Suprapubic skin (tissue), 4 donors: ENCODE measurements around the gene TLR7. TPM values are rescaled to one million over a fixed set of nuclear protein-coding genes. Genes with fewer than 3 reads are reported as not detected.

ENCODE experiments used
- DNase-seq, 2 donors: peaks; one replicate each; pipeline ENCODE4 v3.0.0-alpha.2; 2019; ENCODE audit warnings: low spot score in 2 of 2
- H3K27ac ChIP-seq: fragments of 200-600 bp; sonication (generic); one replicate; pipeline ENCODE4 v1.5.1; 2019
- H3K27me3 ChIP-seq: fragments of 200-600 bp; sonication (generic); one replicate; pipeline ENCODE4 v1.5.1; 2019
- H3K36me3 ChIP-seq: fragments of 200-600 bp; sonication (generic); one replicate; pipeline ENCODE4 v1.5.1; 2019
- H3K4me1 ChIP-seq: fragments of 200-600 bp; sonication (generic); one replicate; pipeline ENCODE4 v1.5.1; 2019
- H3K4me3 ChIP-seq: fragments of 200-600 bp; sonication (generic); one replicate; pipeline ENCODE4 v1.5.1; 2019; ENCODE audit warnings: mild to moderate bottlenecking
- H3K9me3 ChIP-seq: fragments of 200-600 bp; sonication (generic); one replicate; pipeline ENCODE4 v1.5.1; 2019
- EP300 ChIP-seq: sonication (generic); formaldehyde crosslinking; IDR thresholded peaks from one replicate; pipeline ENCODE4 v1.6.1; 2017; ENCODE audit warnings: antibody characterized with exemption
- POLR2A ChIP-seq, 2 donors: fragments of 450-650 bp; IDR thresholded peaks; one replicate each; pipeline ENCODE4 v1.6.1; 2017; ENCODE audit warnings: antibody characterized with exemption in 2 of 2, mild to moderate bottlenecking in 2 of 2, moderate library complexity in 2 of 2
- POLR2AphosphoS5 ChIP-seq, 3 donors: sonication (generic); formaldehyde crosslinking; IDR thresholded peaks; one replicate each; pipeline ENCODE4 v1.6.1; 2017; ENCODE audit warnings: antibody characterized with exemption in 3 of 3
- WGBS: methylation state at CpG from one replicate; pipeline ENCODE4 v1.1.5; 2018; 5-methylcytosine and 5-hydroxymethylcytosine counted together
- total RNA-seq, 4 donors: library from RNA; depleted of rRNA; stranded (reverse); fragments of >200 nt; gene quantifications; one replicate each; pipeline ENCODE4 v1.1.0, GENCODE V29; 2016
- TF ChIP-seq, protein P1 (sequence below), 2 donors: fragments of 200-600 bp in 1 of 2; fragments of 450-650 bp in 1 of 2; sonication (generic) in 1 of 2; IDR thresholded peaks; one replicate each; pipeline ENCODE4 v1.5.1; 2016 to 2019; ENCODE audit warnings: antibody characterized with exemption in 2 of 2, mild to moderate bottlenecking in 1 of 2, moderate library complexity in 1 of 2

Gene TLR7
- total RNA-seq, 4 donors from 2014 or later, result 0.15 to 0.38 TPM; not detected in 2

- Histone ChIP-seq H3K36me3 (no peaks in the 10 kb centered on the region), H3K4me3 (no peak overlapping the region), H3K27me3 (no peaks in the 10 kb centered on the region), H3K27ac (no peak overlapping the region), H3K9me3 (no peaks in the 10 kb centered on the region), H3K4me1 (no peaks in the 10 kb centered on the region)
- no peak for DNase-seq
- 58% methylated on average over 4 of the region's 4 CpGs for WGBS
- TF ChIP-seq POLR2A (IDR thresholded peaks at IDR 0.05) (no peak), EP300 (no peak), POLR2AphosphoS5 (IDR thresholded peaks at IDR 0.05) (no peak)
- TF ChIP-seq, protein P1, sequence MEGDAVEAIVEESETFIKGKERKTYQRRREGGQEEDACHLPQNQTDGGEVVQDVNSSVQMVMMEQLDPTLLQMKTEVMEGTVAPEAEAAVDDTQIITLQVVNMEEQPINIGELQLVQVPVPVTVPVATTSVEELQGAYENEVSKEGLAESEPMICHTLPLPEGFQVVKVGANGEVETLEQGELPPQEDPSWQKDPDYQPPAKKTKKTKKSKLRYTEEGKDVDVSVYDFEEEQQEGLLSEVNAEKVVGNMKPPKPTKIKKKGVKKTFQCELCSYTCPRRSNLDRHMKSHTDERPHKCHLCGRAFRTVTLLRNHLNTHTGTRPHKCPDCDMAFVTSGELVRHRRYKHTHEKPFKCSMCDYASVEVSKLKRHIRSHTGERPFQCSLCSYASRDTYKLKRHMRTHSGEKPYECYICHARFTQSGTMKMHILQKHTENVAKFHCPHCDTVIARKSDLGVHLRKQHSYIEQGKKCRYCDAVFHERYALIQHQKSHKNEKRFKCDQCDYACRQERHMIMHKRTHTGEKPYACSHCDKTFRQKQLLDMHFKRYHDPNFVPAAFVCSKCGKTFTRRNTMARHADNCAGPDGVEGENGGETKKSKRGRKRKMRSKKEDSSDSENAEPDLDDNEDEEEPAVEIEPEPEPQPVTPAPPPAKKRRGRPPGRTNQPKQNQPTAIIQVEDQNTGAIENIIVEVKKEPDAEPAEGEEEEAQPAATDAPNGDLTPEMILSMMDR (IDR thresholded peaks at IDR 0.05), result no peak
These were observed 813 bp downstream of the TLR7 start for GRCh38 chrX:12867685-12868084.

DNA sequence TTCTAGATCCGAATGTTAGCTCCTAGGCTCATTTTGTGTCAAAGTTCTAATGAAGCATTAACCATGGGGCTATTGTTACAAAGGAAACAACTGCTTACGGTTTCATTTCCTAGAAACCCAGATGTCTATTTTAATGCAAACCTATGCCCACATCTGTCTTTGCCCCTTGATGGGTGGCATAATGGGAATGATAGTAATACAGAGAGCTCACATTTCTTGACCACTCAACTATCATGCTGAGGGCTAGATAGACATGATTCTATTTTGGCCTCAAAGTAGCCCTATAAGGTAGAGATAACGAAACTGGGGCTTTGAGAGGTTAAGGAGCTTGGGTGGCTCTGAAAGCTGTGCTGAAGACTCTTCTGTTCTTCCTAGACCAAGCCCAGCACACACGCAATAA lies 1.9 kb downstream of the TLR7 start:
- Histone ChIP-seq H3K27me3 (no peaks in the 10 kb centered on the region), H3K36me3 (no peaks in the 10 kb centered on the region), H3K4me3 (no peak overlapping the region), H3K4me1 (no peaks in the 10 kb centered on the region), H3K27ac (no peak overlapping the region), H3K9me3 (no peaks in the 10 kb centered on the region)
- 82% methylated on average over 4 of the region's 4 CpGs for WGBS
- TF ChIP-seq POLR2AphosphoS5 (IDR thresholded peaks at IDR 0.05) (no peak), POLR2A (IDR thresholded peaks at IDR 0.05) (no peak), EP300 (no peak)
- no peak for DNase-seq

- DNase-seq, result no peak
- WGBS, result 73% methylated on average over 6 of the region's 6 CpGs
- H3K9me3 ChIP-seq, result no peaks in the 10 kb centered on the region
These were observed 4.4 kb downstream of the TLR7 start for GRCh38 chrX:12871257-12871656.

GRCh38 chrX:12872741-12873140 lies 5.9 kb downstream of the TLR7 start:
- Histone ChIP-seq H3K27ac (no peak overlapping the region), H3K4me1 (no peaks in the 10 kb centered on the region), H3K9me3 (no peaks in the 10 kb centered on the region), H3K27me3 (no peaks in the 10 kb centered on the region), H3K36me3 (no peaks in the 10 kb centered on the region), H3K4me3 (no peak overlapping the region)
- DNase-seq, result no peak
- TF ChIP-seq, protein P1 (IDR thresholded peaks at IDR 0.05), result no peak
- TF ChIP-seq POLR2A (IDR thresholded peaks at IDR 0.05) (no peak), POLR2AphosphoS5 (IDR thresholded peaks at IDR 0.05) (no peak), EP300 (no peak)
- 72% methylated on average over 4 of the region's 4 CpGs for WGBS

More at GRCh38 chrX:12871257-12871656, 4.4 kb downstream of the TLR7 start:
- no peak overlapping the region for H3K4me3 ChIP-seq
- no peaks in the 10 kb centered on the region for H3K27me3 ChIP-seq
- no peak for TF ChIP-seq EP300
- TF ChIP-seq POLR2AphosphoS5 (IDR thresholded peaks at IDR 0.05), result no peak
- TF ChIP-seq, protein P1 (IDR thresholded peaks at IDR 0.05), result no peak
- TF ChIP-seq POLR2A (IDR thresholded peaks at IDR 0.05), result no peak
- H3K27ac ChIP-seq, result no peak overlapping the region
- H3K36me3 ChIP-seq, result no peaks in the 10 kb centered on the region
- H3K4me1 ChIP-seq, result no peaks in the 10 kb centered on the region

GRCh38 chrX:12874581-12874980 lies 7.7 kb downstream of the TLR7 start:
- Histone ChIP-seq H3K4me1 (no peaks in the 10 kb centered on the region), H3K4me3 (no peak overlapping the region), H3K36me3 (no peaks in the 10 kb centered on the region), H3K9me3 (no peaks in the 10 kb centered on the region), H3K27me3 (no peaks in the 10 kb centered on the region), H3K27ac (no peak overlapping the region)
- 62% methylated on average over 4 of the region's 4 CpGs for WGBS
- TF ChIP-seq POLR2AphosphoS5 (IDR thresholded peaks at IDR 0.05), result no peak
- TF ChIP-seq POLR2A (IDR thresholded peaks at IDR 0.05), result no peak
- TF ChIP-seq EP300, result no peak
- TF ChIP-seq, protein P1 (IDR thresholded peaks at IDR 0.05), result no peak
- DNase-seq, result no peak

- no peak overlapping the region for H3K4me3 ChIP-seq
- H3K4me1 ChIP-seq, result no peaks in the 10 kb centered on the region
- TF ChIP-seq EP300 (no peak), POLR2AphosphoS5 (IDR thresholded peaks at IDR 0.05) (no peak), POLR2A (IDR thresholded peaks at IDR 0.05) (no peak)
- TF ChIP-seq, protein P1 (IDR thresholded peaks at IDR 0.05), result no peak
- no peak overlapping the region for H3K27ac ChIP-seq
- no peaks in the 10 kb centered on the region for H3K27me3 ChIP-seq
- no peaks in the 10 kb centered on the region for H3K36me3 ChIP-seq
- WGBS, result 52% methylated on average over 8 of the region's 8 CpGs
- no peak for DNase-seq
- no peaks in the 10 kb centered on the region for H3K9me3 ChIP-seq
These were observed 10.5 kb downstream of the TLR7 start for GRCh38 chrX:12877386-12877785.
